IMR-90 (cell line): ENCODE measurements around the gene ROBO1. TPM values are rescaled to one million over a fixed set of nuclear protein-coding genes. Genes with fewer than 3 reads are reported as not detected.

Experiments used
- ATAC-seq: fragments of 200-7000 bp; cut with Tn5 transposase; 2 replicates; pipeline ENCODE4 v1.9.1; 2020; ENCODE audit warnings: low read depth, mild to moderate bottlenecking, moderate library complexity
- BruUV-seq: library from RNA; stranded (reverse); fragments of 400-500 nt; replicated peaks from 2 replicates; lab custom pipeline; 2021; lab: Mats Ljungman, UMichigan
- CTCF ChIA-PET: fragments of 300-600 bp; formaldehyde crosslinking; extraction: SDS; loops from one replicate; lab custom pipeline; 2021; ENCODE audit warnings: antibody characterized with exemption; lab: Yijun Ruan, JAX
- POLR2A ChIA-PET: fragments of 300-600 bp; sonication (Branson Sonifier 250); formaldehyde crosslinking; loops from one replicate; lab custom pipeline; 2022; ENCODE audit warnings: antibody characterized with exemption; ENCODE audit not compliant: unreplicated experiment; lab: Charles Lee
- DNase-seq: peaks from one replicate; pipeline ENCODE4 v3.0.0; 2013
- H2AFZ ChIP-seq: replicated peaks from 2 replicates; pipeline ENCODE3; 2013; ENCODE audit warnings: low read length, mild to moderate bottlenecking; ENCODE audit not compliant: poor library complexity
- H2AK5ac ChIP-seq: 2 replicates; pipeline ENCODE4 v1.6.1; 2013; ENCODE audit warnings: low read depth, low read length, inconsistent platforms
- H2AK9ac ChIP-seq: replicated peaks from 2 replicates; pipeline ENCODE3; 2013; ENCODE audit warnings: mild to moderate bottlenecking, low read depth, low read length, moderate library complexity; ENCODE audit not compliant: poor library complexity
- H2BK120ac ChIP-seq: 2 replicates; pipeline ENCODE4 v1.6.1; 2013; ENCODE audit warnings: low read depth, low read length, inconsistent platforms
- H2BK15ac ChIP-seq: 3 replicates; pipeline ENCODE4 v1.6.1; 2013; ENCODE audit warnings: low read depth, low read length, inconsistent platforms
- H2BK20ac ChIP-seq: 2 replicates; pipeline ENCODE4 v1.6.1; 2013; ENCODE audit warnings: low read depth, mild to moderate bottlenecking, inconsistent platforms, low read length, moderate library complexity
- H2BK5ac ChIP-seq: 2 replicates; pipeline ENCODE4 v1.6.1; 2013; ENCODE audit warnings: mild to moderate bottlenecking, low read depth, low read length, inconsistent platforms; ENCODE audit not compliant: poor library complexity, severe bottlenecking
- H3K14ac ChIP-seq: replicated peaks from 2 replicates; pipeline ENCODE4 v1.6.1; 2013; ENCODE audit warnings: low read depth, low read length, inconsistent platforms
- H3K18ac ChIP-seq: 2 replicates; pipeline ENCODE4 v1.6.1; 2013; ENCODE audit warnings: low read depth, low read length, control low read depth
- H3K23ac ChIP-seq: 2 replicates; pipeline ENCODE4 v1.6.1; 2013; ENCODE audit warnings: low read depth, low read length, inconsistent platforms
- H3K27ac ChIP-seq: 2 replicates; pipeline ENCODE4 v1.5.1; 2013; ENCODE audit warnings: mild to moderate bottlenecking, control low read depth, low read length; ENCODE audit not compliant: insufficient read depth
- H3K27me3 ChIP-seq: 2 replicates; pipeline ENCODE4 v1.6.1; 2013; ENCODE audit warnings: low read length; ENCODE audit not compliant: control insufficient read depth, insufficient read depth
- H3K36me3 ChIP-seq: 2 replicates; pipeline ENCODE4 v1.6.1; 2013; ENCODE audit warnings: low read length, mixed read lengths; ENCODE audit not compliant: control insufficient read depth, insufficient read depth
- H3K4ac ChIP-seq: 2 replicates; pipeline ENCODE4 v1.6.1; 2013; ENCODE audit warnings: low read depth, low read length, inconsistent platforms
- H3K4me1 ChIP-seq: 2 replicates; pipeline ENCODE4 v1.6.1; 2013; ENCODE audit warnings: low read length, mixed read lengths; ENCODE audit not compliant: control insufficient read depth, insufficient read depth
- H3K4me2 ChIP-seq: 2 replicates; pipeline ENCODE4 v1.6.1; 2013; ENCODE audit warnings: low read depth, mild to moderate bottlenecking, control low read depth, low read length, moderate library complexity
- H3K4me3 ChIP-seq: 2 replicates; pipeline ENCODE4 v1.5.1; 2013; ENCODE audit warnings: low read depth, mild to moderate bottlenecking, control low read depth, low read length, moderate library complexity; ENCODE audit not compliant: insufficient read depth
- H3K56ac ChIP-seq: 2 replicates; pipeline ENCODE4 v1.6.1; 2013; ENCODE audit warnings: low read length, inconsistent platforms; ENCODE audit not compliant: insufficient read depth; ENCODE audit errors: extremely low read depth
- H3K79me1 ChIP-seq, 2 experiments: 2 replicates each; pipeline ENCODE4 v1.6.1; 2013; ENCODE audit warnings: low read length in 2 of 2, inconsistent platforms in 1 of 2, low read depth in 1 of 2
- H3K9ac ChIP-seq: 2 replicates; pipeline ENCODE4 v1.6.1; 2013; ENCODE audit warnings: low read depth, low read length, control low read depth
- H3K9me1 ChIP-seq: 2 replicates; pipeline ENCODE4 v1.6.1; 2013; ENCODE audit warnings: low read length, inconsistent platforms; ENCODE audit not compliant: insufficient read depth
- H3K9me3 ChIP-seq: 2 replicates; pipeline ENCODE4 v1.6.1; 2013; ENCODE audit warnings: low read length; ENCODE audit not compliant: control insufficient read depth, insufficient read depth
- H4K20me1 ChIP-seq: 2 replicates; pipeline ENCODE4 v1.6.1; 2013; ENCODE audit warnings: low read length, inconsistent platforms; ENCODE audit not compliant: insufficient read depth
- H4K5ac ChIP-seq: 2 replicates; pipeline ENCODE4 v1.6.1; 2013; ENCODE audit warnings: mild to moderate bottlenecking, low read depth, low read length, control low read depth
- H4K8ac ChIP-seq, 2 experiments: 2 replicates each; pipeline ENCODE4 v1.6.1; 2013; ENCODE audit warnings: low read depth in 2 of 2, low read length in 2 of 2, control low read depth in 1 of 2, inconsistent platforms in 1 of 2
- H4K91ac ChIP-seq: 2 replicates; pipeline ENCODE4 v1.6.1; 2013; ENCODE audit warnings: low read depth, low read length, inconsistent platforms; ENCODE audit not compliant: insufficient read depth
- CHD1 ChIP-seq: IDR thresholded peaks from 2 replicates; pipeline ENCODE4 v1.6.1; 2012; ENCODE audit warnings: low read depth, low read length, improper control_type of control experiment
- NFE2L2 ChIP-seq: fragments of 150-350 bp; IDR thresholded peaks from 2 replicates; pipeline ENCODE4 v1.6.1; 2016; ENCODE audit warnings: low read depth, mild to moderate bottlenecking, low read length
- POLR2A ChIP-seq: IDR thresholded peaks from 2 replicates; pipeline ENCODE4 v1.6.1; 2012; ENCODE audit warnings: mild to moderate bottlenecking, low read depth, low read length
- RFX5 ChIP-seq: IDR thresholded peaks from 2 replicates; pipeline ENCODE4 v1.8.0; 2012; ENCODE audit warnings: low read depth, mild to moderate bottlenecking, low read length, moderate library complexity
- WGBS, 2 experiments: methylation state at CpG; one replicate each; pipeline versions ENCODE4 v1.1.5 to v1.1.7; 2013; ENCODE audit warnings: missing lambda C conversion rate in 2 of 2; ENCODE audit not compliant: insufficient read length in 1 of 2; ENCODE audit errors: extremely low coverage in 2 of 2; 5-methylcytosine and 5-hydroxymethylcytosine counted together
- dilution Hi-C: fragments of 300-500 bp; cut with HindIII; formaldehyde crosslinking; loops from one replicate; pipeline ENCODE4 v1.14.3; 2018; ENCODE audit warnings: low sequenced_read_pairs; ENCODE audit not compliant: unreplicated experiment
- in situ Hi-C: fragments of 300-500 bp; cut with MboI; formaldehyde crosslinking; loops from 3 replicates; pipeline ENCODE4 v1.14.3; 2019; ENCODE audit warnings: low sequenced_read_pairs, inconsistent platforms, mixed read lengths
- intact Hi-C: fragments of 100-400 bp; cut with micrococcal nuclease; formaldehyde crosslinking; loops from 2 replicates; pipeline ENCODE4 v1.10.0; 2022
- polyA plus RNA-seq, 3 experiments: library from polyadenylated mRNA; depleted of rRNA; stranded (reverse); fragments of >200 nt; gene quantifications; 2 replicates each; pipeline ENCODE4 v1.2.3, GENCODE V29; 2012; ENCODE audit warnings: low replicate concordance in 1 of 3
- total RNA-seq: library from RNA; depleted of rRNA; stranded (reverse); fragments of >200 nt; gene quantifications from 2 replicates; pipeline ENCODE4 v1.2.3, GENCODE V29; 2012
- TF ChIP-seq, protein P1 (sequence below): fragments of 150-350 bp; IDR thresholded peaks from 2 replicates; pipeline ENCODE4 v1.6.1; 2017; ENCODE audit warnings: mild to moderate bottlenecking, antibody characterized with exemption, low read length, low read depth

Gene ROBO1
- total and polyA plus RNA-seq, 2 of the 4 experiments (the other 2 are of a cell fraction) = 24.1 to 53.9 TPM

DNA sequence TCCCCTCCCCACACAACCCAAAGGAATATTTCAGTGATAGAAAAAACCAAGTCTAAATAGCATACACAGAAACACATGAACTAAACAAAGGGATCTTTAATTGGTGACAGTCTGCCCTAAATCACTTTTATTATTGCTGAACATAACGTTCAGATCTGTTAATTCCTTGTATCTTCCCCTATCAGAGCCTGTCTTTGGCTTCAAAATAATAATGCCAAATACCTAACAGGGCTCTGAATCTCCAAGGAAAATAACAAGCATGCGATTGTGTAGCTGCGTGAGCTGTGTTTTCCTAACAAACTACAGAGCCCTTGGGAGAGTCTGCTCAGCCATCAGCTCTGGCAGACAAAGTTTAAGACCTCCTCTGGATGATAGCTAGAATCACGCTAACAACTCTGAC lies 1010.1 kb downstream of the ROBO1 start:
- no peak overlapping the region for H3K4me3 ChIP-seq
- CTCF ChIA-PET = interaction anchor here (0.6 kb wide), 1 partner anchor 567 kb away, joined by 5 read pairs; no protein-coding TSS in a partner anchor
- in situ Hi-C loops (no loop called here), dilution Hi-C loops (no loop called here), intact Hi-C loops (no loop called here)
- H2AFZ ChIP-seq = no peak overlapping the region
- no peak overlapping the region for H2BK120ac ChIP-seq
- H2BK5ac ChIP-seq = no peak overlapping the region
- H3K79me1 ChIP-seq = peaks cover 7 to 23% of the 10 kb centered on the region in 2 experiments; a peak in 2 of 4 replicates
- H2AK9ac ChIP-seq = no peak overlapping the region
- BruUV-seq = no TSS peak
- POLR2A ChIA-PET = no interaction called here
- H2AK5ac ChIP-seq = no peak overlapping the region
- H3K27me3 ChIP-seq = no peaks in the 10 kb centered on the region
- peaks cover 3% of the 10 kb centered on the region; the same call in 1 of the 2 replicates for H3K4me1 ChIP-seq
- H3K56ac ChIP-seq = no peak overlapping the region
- no peaks in the 10 kb centered on the region for H3K36me3 ChIP-seq
- H2BK20ac ChIP-seq = no peak overlapping the region
- H3K23ac ChIP-seq = no peak overlapping the region
- H3K4ac ChIP-seq = no peak overlapping the region
- H4K8ac ChIP-seq = no peak overlapping the region
- no peak overlapping the region for H4K91ac ChIP-seq
- H3K18ac ChIP-seq = no peak overlapping the region
- no peaks in the 10 kb centered on the region for H4K20me1 ChIP-seq
- no peak overlapping the region for H3K9ac ChIP-seq
- no peak overlapping the region for H2BK15ac ChIP-seq
- no peak for ATAC-seq
- H3K9me1 ChIP-seq = peaks cover 7% of the 10 kb centered on the region; the same call in 1 of the 2 replicates
- no peak overlapping the region for H3K27ac ChIP-seq
- no peak overlapping the region for H3K14ac ChIP-seq
- H3K9me3 ChIP-seq = no peaks in the 10 kb centered on the region
- H4K5ac ChIP-seq = no peak overlapping the region
- TF ChIP-seq POLR2A = no peak
- TF ChIP-seq NFE2L2 = no peak
- no peak for TF ChIP-seq RFX5
- no peak for TF ChIP-seq CHD1
- TF ChIP-seq, protein P1, sequence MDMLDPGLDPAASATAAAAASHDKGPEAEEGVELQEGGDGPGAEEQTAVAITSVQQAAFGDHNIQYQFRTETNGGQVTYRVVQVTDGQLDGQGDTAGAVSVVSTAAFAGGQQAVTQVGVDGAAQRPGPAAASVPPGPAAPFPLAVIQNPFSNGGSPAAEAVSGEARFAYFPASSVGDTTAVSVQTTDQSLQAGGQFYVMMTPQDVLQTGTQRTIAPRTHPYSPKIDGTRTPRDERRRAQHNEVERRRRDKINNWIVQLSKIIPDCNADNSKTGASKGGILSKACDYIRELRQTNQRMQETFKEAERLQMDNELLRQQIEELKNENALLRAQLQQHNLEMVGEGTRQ = no peak
- DNase-seq = no peak
- no CpG with 5 or more reads among the region's 4 CpGs for WGBS, 2 experiments
- H3K4me2 ChIP-seq = no peak overlapping the region
